ENCODE results near the gene HAPLN3. TPM values are rescaled to one million over a fixed set of nuclear protein-coding genes. Genes with fewer than 3 reads are reported as not detected.
"Not testable (repeated sequence)": the region's sequence is repeated elsewhere in the genome, so short reads cannot be mapped to it uniquely, and the experiment has no call there.

The HAPLN3 gene
- 15.5 and 35.9 TPM in 2 replicates for total RNA-seq

GRCh38 chr15:88894819-88895767, at the start of gene HAPLN3:
HAPLN3 (minus strand) TSS chr15:88895544; CDS start chr15:88887298, 8,246 bp downstream.
- no peak for DNase-seq (ENCODE audit: low read depth, low spot score)

- no peak for DNase-seq (ENCODE audit: low read depth, low spot score)
Measured at GRCh38 chr15:88940110-88940675, 44.8 kb upstream of the HAPLN3 start.

DNA sequence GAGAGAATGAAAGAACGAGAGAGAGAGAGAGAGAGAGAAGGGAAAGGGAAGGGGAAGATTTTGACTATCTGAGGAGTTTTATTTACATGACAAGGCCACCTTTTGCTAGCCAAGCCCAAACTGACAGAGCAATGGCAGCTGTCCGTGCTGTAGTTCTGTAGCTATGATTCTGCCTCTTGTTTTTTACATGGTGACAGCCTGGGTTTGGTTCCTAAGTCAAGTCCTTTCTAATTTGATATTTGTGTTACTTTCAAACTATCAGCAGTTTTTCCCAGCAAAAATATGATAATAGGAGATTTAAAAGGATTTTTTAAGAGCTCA, 44.1 kb upstream of the HAPLN3 start:
- no peak for DNase-seq (ENCODE audit: low read depth, low spot score)

DNA sequence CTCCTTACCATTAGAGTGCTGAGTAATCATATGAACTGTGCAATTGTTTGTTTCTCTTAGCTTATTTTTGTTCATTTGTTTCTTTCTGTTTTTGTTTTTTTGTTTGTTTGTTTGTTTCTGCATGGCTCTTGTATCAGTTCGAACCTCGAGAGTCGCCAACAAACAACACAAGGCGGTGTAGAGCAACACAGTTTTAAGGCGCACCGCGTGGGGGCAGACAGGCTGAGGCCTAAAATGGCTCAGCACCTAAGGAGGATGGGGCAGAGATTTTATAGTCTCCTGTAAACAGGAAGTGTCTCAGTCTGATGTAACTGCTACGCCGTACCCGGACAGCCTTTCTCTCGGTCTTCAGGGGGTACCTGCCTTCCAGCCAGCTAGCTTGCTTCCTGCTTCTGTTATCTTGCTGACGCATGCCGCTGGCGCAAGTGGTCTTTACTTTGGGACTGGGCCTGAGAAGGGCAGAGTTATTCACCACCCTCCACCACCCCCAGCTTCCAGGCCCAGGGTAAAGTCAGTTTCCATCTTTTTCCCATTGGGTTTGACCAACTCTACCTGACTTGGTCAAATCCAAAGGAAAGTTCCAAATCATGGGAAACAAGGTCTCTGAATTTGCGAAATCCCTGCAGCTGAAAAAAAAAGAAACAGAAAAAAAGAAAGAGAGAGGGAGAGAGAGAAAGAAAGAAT, 43.6 kb upstream of the HAPLN3 start:
- DNase-seq (ENCODE audit: low read depth, low spot score), result no peak

GRCh38 chr15:88934449-88934848, 39.1 kb upstream of the HAPLN3 start:
- DNase-seq (ENCODE audit: low read depth, low spot score), result not testable (repeated sequence)

DNA sequence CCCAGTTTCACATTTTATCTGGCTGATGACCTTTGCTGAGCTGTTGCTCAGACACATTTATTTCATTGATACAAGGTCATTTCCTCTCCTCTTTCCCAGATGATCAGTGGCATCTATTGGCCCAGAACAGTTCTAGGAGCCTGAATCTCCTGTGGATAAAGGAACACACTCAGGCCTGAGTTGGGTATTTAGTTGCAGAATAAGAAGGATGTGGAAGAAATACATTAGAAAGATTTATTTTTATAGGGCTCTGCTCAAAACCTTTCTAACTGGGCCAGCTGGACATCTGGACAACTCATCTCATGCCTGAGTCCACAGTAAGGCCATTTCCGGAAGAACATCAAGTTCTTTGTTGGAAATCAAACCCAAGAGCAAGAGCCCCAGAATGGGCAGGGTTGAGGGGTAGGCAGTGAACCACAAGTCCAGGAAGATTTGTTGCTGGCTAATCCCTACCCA, 37.6 kb upstream of the HAPLN3 start:
- no peak for DNase-seq (ENCODE audit: low read depth, low spot score)

- DNase-seq (ENCODE audit: low read depth, low spot score), result no peak
Measured at GRCh38 chr15:88932271-88932874, 37.0 kb upstream of the HAPLN3 start.

DNA sequence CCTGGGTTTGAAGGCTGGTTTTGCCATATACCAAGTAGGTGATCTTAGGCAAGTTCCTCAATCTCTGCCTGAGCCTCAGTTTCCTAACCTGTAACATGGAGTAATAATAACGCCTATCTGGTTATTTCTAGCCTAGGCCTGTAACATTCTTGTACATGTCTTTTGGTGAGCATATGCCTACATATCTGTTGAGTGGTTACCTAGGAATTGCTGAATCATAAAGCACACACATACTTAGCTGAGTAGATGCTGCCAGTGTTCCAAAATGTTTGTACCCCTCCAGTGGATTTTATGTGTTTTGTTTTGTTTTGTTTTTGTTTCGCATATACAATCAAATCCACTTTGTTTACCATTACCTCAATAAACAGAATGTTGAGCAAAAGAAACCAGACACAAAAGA, 35.2 kb upstream of the HAPLN3 start:
- no peak for DNase-seq (ENCODE audit: low read depth, low spot score)

DNA sequence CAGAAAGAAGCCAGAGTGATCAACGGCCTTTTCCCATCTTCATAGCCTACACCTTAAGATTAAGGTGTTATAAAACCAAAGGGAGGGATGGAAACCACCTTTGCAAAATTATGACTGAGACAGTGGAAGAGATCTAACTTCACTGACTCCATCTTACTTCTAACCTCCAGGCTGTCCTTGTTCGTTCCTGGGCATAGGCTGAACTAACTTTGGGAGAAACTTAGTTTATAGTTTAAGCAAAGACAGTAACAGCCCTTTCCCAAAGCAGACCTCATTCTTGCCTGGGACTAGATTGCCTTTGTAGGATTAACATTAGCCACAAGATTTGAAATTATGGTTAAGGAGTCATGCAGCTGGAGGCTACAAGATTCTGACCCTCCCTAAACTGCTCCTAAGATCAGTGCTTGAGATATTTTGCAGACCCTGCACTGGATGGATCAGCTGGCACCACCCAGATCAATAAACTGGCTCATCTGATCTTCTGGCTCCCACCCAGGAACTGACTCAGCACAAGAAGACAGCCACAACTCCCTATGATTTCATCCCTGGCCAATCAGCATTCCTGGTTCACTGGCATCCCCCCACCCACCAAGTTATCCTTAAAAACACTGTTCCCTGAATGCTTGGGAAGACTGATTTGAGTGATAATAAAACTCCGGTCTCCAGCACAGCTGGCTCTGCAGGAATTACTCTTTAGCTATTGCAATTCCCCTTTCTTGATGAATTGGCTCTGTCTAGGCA, 34.2 kb upstream of the HAPLN3 start:
- DNase-seq (ENCODE audit: low read depth, low spot score), result not testable (repeated sequence)

DNA sequence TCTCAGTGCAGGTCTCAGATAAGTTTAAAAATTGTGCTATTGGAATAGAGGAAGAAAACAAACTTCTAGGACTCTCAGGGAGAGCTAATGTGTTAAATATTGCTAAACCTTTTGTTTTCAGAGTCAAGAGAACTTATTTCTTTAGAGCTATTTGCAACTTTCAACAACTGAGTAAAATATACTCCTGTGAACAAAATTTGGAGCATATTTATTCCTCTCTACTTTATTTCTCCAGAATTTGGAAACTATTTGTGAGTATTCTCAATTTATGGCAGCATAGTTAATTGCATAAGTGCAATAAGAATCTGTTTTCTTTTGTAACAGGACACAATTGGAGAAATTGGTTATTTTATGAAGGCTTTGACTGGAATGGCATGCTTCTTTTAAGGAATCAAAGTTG, 32.8 kb upstream of the HAPLN3 start:
- DNase-seq (ENCODE audit: low read depth, low spot score), result not testable (repeated sequence)

GRCh38 chr15:88925648-88926047, 30.3 kb upstream of the HAPLN3 start:
- DNase-seq (ENCODE audit: low read depth, low spot score), result not testable (repeated sequence)

DNA sequence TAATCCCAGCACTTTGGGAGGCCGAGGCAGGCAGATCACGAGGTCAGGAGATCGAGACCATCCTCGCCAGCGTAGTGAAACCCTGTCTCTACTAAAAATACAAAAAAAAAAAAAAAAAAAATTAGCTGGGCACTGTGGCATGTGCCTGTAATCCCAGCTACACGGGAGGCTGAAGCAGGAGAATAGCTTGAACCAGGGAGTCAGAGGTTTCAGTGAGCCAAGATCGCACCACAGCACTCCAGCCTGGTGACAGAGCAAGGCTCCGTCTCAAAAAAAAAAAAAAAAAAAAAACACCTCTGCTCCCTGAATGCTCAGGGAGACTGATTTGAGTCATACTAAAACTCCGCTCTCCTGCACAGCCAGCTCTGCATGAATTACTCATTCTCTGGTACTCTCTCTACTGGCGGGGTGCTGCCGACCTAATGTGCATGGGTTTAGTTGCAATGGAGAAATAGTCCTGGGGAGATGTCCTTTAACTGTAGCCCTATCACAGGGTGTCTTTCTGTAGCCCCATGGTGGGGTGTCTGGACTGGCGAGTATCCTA, 25.6 kb upstream of the HAPLN3 start:
- DNase-seq (ENCODE audit: low read depth, low spot score), result not testable (repeated sequence)

GRCh38 chr15:88920186-88920891, 25.0 kb upstream of the HAPLN3 start:
- DNase-seq (ENCODE audit: low read depth, low spot score), result no peak

- DNase-seq (ENCODE audit: low read depth, low spot score), result no peak
Measured at GRCh38 chr15:88918738-88919137, 23.4 kb upstream of the HAPLN3 start.

- no peak for DNase-seq (ENCODE audit: low read depth, low spot score)
Measured at GRCh38 chr15:88917760-88918159, 22.4 kb upstream of the HAPLN3 start.

DNA sequence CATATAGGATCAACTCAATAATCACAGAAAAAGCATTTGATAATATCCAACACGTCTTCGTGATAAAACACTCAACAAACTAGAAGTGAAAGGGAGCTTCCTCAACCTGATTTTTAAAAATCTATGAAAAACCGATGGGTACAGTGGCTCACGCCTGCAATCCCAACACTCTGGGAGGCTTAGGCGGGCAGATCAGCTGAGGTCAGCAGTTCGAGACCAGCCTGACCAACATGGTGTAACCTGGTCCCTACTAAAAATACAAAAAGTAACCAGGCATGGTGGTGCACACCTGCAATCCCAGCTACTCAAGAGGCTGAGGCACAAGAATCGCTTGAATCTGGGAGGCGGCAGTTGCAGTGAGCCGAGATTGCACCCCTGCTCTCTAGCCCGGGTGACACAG, 20.0 kb upstream of the HAPLN3 start:
- DNase-seq (ENCODE audit: low read depth, low spot score), result no peak

DNA sequence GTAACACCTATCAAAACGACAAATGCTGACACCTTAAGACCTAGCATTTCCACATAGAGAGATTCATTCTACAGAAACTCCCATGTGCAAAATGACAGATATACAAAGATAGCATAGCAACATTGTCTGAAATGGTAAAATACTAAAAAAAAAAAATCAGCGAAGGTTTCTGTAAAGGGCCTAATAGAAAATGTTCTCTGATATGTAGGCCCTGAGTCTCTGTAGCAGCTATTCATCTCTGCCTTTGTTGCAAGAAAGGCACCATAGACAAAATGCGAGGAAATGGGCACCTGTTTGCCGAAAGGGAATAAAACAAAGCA, 18.5 kb upstream of the HAPLN3 start:
- no peak for DNase-seq (ENCODE audit: low read depth, low spot score)

DNA sequence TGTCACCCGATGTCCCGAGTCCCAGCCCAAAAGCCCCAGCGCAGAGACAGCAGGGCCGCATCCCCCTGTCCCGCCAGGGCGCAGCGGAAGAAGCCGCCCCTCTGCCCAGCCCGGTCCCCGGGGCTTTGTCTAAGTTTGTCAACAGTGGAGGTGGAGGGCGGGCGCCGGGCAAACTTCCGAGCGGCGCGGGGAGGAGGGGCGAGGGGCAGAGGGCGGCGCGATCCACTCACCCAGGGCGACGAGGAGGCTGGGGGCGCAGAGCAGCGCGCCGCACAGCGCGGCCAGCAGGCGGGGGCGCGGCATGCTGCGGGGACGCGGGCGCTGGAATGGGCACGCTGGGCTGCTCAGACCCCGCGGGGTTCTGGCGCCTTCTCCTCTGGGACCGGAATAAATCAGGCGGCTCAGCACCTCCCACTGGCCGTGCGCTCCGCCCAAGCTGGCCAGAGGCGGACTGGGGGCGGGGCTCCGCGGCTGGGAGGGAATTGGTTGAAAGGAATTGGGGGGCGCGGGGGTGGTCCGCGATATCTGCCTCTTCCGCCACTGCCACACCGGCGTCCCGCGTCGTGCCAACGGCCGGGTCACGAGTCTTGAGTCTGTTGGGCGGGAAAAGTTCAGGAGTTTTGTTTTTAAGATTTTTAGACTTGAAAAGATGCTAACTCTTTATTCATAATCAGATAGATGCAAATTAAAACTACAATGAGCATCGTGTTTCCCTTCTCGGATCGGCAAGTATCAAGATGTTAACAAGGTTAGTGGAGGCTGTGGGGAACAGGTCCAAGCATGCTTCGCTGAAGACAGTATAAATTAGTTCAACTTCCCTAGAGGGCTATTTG, 17.9 kb upstream of the HAPLN3 start, which contains the start of gene MFGE8:
Gene MFGE8, minus strand, starts transcription at position 363 of the 833 bp plus-strand sequence. Its CDS starts 60 bp downstream, at position 303.
- DNase-seq (ENCODE audit: low read depth, low spot score), result no peak

- DNase-seq (ENCODE audit: low read depth, low spot score), result no peak
Measured at GRCh38 chr15:88912500-88912921, 17.2 kb upstream of the HAPLN3 start.

Measured in pulmonary artery endothelial cell (primary cell).